HG02973 (cell line): Measurements from ENCODE around the gene MYBL2.

Source experiments
- ATAC-seq: cut with Tn5 transposase; IDR thresholded peaks from one replicate; pipeline ENCODE4 v1.9.1; 2021; ENCODE audit warnings: moderate library complexity; ENCODE audit not compliant: unreplicated experiment

Gene MYBL2

DNA sequence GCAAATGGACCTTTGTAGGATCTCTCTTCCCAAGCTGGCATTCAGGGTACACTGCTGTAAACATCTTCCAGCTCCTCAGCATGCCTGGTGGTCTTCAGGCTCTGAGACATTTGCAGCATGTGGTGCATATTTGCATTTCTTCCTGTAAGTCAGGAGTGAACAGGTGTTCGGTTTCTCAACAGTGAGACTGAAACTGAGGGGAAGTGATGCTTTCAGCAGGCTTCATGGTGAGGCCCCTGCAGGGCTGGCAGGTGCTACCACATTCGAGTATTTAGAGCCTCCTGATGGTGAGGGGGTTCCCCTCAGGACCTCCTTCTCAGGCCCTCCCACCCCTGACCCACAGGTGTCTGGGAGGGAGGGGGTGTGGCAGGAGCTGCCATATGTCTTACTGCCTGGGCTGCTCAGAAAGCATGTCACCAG is 15.1 kb downstream of the MYBL2 start:
- peak; percentile 89 for ATAC-seq

DNA sequence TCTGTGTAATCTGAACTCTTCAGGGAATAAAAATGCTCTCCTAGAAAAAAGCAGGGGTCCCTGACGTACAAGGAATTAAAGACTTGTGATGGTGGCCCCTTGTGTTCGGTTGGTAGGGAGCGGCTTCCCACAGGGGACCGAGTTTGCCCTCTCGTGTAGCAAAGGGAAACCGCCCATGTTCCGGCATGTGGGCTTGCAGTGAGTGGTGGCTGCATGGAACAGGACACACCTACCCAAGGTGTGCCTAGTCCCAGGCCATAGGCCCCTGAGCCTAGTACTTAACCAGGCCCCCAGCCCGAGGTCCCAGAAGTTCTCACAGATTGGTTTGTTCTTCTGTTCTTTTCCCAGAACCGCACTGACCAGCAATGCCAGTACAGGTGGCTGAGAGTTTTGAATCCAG is 15.5 kb downstream of the MYBL2 start:
- peak; percentile 19 for ATAC-seq

DNA sequence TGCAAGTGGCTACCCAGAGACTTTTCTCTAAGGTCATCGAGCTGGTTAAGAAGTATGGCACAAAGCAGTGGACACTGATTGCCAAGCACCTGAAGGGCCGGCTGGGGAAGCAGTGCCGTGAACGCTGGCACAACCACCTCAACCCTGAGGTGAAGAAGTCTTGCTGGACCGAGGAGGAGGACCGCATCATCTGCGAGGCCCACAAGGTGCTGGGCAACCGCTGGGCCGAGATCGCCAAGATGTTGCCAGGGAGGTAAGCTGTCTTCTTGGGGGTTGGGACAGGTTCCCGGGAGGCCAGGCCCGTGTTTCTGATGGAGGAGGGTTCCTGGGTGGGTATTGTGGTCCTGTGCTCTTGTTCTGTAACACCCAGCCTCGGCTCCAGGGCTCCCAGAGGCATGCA is 19.9 kb downstream of the MYBL2 start:
- ATAC-seq = no peak

DNA sequence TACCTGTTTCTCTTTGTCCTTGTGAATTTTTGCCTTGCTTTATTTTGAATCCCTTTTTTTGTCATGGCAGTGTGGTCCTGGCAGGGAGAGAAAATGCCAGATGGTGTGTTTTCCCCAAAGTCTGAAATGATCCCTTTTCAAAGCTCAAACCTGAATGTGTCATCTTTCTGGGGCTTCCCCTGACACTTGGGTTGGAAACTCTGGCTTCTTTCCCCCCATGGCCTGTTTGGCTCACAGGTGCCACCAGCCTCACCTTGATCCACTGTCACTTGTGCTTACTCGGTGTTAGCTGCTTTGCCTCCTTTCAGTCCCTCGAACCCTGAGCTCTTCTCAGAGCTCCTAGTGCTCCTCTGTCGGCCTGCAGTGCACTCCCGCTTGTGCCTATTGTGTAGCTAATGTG is 22.3 kb downstream of the MYBL2 start:
- no peak for ATAC-seq

DNA sequence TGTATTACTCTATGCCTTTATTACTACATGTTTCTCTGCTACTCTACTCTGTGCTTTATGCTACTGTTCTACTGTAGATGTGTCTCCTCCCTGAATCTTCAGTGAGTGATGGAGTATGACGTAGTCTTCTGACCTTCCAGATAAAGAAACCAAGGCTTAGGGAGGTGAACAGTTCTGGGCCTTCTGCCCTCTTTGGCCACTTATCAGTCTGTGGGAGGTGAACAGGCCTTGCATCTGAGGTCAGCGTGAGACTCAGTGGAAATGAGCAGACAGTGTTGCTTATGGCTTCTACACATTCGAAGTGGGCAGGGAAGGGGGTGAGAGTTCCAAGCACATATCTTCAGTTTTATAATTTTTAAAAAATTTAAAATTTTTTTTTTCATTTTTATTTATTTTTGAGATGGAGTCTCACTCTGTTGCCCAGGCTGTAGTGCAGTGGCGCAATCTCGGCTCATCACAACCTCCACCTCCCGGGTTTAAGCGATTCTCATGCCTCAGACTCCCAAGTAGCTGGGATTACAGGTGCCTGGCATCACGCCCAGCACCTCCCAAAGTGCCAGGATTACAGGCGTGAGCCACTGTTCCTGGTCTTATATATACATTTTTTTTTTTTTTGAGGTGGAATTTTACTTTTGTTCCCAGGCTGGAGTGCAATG is 24.2 kb downstream of the MYBL2 start:
- no peak for ATAC-seq

DNA sequence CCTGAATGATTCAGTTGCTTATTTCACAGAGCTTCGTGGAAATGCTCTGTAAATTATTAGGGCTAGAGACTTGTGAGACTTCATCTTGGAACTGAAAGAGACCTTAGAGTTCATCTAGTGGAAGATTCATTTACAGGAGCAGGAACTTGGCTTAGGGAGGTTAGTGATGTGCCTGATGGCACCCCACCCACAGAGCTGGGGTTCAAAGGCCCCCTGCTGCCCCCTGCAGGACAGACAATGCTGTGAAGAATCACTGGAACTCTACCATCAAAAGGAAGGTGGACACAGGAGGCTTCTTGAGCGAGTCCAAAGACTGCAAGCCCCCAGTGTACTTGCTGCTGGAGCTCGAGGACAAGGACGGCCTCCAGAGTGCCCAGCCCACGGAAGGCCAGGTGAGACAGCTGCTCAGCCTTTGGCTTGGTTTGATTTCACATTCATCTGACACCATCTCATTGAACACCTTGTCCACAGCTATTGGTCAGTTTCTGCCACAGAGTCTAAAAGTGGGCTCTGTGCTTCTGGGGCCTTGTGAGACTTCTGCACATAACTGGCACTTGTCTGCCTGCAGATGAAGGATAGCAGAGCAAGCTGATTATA is 25.1 kb downstream of the MYBL2 start:
- ATAC-seq = no peak

DNA sequence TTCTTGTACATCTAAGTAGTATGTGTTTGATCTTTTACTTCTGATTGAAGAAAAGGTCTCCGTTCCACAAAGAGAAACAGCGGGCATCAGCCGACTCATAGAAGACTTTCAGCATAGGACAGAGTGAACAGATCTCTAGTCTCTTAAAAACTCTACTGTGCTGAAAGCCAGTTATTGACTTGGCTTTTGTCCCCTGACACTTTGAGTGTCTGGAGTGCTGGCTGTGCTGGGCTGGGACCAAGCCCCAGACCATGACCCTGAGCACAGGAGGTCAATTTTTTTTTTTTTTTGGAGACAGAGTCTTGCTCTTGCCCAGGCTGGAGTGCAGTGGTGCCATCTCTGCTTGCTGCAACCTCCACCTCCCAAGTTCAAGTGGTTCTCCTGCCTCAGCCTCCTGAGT is 27.8 kb downstream of the MYBL2 start:
- no peak for ATAC-seq

DNA sequence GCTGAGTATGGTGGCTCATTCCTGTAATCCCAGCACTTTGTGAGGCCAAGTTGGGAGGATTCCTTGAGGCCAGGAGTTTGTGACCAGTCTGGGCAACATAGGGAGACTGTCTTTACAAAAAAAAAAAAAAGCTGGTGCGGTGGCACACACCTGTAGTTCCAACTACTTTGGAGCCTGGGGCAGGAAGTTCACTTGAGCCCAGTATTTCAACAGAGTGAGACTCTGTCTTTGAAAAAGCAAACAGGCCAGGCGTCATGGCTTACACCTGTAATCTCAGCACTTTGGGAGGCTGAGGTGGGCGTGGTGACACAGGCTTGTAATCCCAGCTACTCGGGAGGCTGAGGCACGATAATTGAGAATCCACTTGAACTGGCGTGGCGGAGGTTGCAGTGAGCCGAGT is 28.7 kb downstream of the MYBL2 start:
- no peak for ATAC-seq

DNA sequence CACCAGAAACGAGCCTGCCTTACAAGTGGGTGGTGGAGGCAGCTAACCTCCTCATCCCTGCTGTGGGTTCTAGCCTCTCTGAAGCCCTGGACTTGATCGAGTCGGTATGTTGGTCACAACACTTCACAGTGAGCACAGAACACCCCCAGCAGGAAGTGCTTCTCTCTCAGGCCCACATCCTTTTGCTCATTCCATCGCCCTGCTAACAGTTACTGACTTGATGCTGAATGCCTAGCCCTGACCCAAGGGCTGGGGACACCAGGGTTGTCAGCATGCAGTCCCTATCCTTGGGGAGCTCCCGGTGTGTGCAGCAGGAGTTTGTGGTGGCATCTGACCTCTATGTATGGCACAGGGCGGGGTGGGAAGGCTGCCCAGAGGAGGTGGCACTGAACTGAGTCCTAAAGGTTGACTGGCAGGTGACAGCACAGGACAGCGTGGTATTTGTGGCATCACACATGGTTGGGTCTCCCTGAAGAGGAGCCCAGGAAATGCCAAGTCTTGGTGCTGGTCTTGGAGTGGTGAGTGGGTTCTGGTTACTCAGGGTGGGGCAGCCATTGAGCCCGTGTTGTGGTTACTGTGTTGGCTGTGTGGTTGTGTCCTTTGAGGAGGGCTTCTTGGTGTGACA is 33.1 kb downstream of the MYBL2 start:
- ATAC-seq = no peak

DNA sequence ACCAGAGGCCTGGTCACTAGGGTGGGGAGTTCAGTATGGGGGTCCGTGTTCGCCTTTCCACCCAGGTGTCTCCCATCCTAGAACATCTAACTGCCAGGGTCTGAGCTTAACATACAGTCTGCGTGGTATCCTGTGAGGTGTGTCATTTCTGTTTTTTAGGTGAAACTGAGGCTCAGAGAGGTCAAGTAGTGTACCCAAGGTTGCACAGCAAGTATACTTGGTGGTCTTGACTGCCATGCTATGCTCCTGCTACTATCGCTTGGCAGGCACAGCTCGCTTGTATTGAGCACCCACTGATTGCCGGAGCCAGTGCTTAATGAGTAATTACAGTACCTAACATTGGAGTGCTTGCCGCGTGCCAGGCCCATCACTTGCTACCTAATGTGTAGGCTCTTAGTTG is 33.7 kb downstream of the MYBL2 start:
- ATAC-seq = no peak

DNA sequence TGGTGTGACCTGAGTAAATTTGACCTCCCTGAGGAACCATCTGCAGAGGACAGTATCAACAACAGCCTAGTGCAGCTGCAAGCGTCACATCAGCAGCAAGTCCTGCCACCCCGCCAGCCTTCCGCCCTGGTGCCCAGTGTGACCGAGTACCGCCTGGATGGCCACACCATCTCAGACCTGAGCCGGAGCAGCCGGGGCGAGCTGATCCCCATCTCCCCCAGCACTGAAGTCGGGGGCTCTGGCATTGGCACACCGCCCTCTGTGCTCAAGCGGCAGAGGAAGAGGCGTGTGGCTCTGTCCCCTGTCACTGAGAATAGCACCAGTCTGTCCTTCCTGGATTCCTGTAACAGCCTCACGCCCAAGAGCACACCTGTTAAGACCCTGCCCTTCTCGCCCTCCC is 35.6 kb downstream of the MYBL2 start:
- no peak for ATAC-seq

DNA sequence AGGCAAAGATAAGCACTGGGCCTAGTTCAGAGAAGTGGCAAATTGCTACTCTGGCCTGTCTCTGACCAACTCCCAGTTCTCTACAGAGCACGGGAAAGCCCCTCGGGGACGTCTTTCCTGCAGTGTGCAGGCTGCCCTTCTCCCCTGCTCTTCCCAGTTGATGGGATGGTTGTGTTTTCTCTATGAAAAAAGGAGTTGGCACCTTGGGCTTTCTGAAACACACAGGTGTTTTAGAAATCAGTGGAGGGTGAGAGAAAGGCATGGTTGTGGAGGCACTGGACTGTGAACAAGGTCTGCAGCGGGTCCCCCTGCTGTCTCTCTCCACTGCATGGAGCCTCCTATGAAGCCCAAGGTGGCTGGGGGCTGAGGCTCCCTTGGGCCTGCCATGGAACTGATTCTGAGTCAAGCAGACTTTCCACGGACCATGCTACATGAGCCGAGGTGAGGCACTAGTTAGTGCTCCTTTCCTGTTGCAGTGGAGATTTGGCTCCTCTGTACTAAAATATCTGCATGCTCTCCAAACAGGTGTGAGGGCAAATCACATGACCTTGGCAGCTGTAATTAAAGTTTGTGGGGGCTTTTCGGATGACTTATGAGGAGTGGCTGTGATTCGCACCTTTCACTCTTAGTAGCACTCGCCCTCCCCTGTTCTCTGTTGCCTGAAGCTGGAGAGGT is 43.6 kb downstream of the MYBL2 start:
- peak; percentile 56 for ATAC-seq

DNA sequence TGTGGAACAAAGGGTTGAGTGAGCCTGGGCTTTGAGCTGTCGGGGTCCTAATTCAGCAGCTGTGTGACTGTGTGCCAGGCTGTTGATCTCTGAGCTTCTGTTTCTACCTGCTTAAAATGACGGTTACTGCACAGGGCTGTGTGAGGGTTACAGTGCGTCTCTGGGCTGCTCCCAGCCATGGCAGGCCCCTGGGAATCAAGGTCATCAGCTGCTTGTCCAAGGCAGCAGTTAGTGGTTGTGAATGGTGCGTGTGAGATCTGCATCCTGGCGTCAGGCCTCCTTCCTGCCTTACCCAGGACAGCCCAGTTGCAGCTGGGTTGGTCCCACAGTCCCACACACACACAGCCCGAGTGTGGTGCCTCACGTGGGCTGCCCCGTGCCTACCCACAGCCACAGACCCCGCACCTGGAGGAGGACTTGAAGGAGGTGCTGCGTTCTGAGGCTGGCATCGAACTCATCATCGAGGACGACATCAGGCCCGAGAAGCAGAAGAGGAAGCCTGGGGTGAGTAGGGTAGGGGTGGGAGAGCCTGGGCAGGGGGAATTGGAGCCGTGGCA is 44.3 kb downstream of the MYBL2 start:
- no peak for ATAC-seq

DNA sequence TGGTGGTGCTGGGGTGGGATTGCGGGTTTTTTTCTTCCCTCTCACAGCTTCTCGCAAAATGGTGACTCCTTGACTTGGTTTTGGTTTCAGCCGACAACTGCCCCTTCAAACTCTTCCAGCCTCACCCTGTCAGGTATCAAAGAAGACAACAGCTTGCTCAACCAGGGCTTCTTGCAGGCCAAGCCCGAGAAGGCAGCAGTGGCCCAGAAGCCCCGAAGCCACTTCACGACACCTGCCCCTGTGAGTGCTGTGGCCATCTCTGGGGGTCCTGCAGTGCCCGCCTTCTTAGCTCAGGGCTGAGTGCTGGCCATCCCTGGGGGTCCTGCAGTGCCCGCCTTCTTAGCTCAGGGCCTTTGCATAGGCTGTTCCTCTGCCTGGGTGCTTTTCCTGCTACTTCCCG is 48.1 kb downstream of the MYBL2 start:
- no peak for ATAC-seq

DNA sequence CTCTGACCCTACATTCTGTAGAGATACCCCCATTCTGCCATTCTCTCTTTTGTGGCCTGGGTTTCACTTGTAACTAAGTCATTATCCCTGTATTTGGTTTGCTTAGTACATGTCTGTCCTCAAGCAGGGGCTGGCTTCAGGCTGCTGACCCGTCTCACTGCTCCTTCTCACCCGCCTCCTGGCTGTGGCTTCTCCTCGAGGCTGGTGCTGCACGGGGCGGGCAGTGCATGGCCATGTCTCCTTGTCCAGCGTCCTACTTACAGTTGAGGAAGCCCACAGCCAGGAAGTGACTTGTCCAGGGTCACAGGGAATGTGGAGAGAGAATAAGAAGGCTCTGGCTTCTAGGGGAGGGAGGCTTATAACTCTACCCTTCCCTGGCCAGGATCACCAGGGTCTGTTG is 48.6 kb downstream of the MYBL2 start:
- no peak for ATAC-seq

DNA sequence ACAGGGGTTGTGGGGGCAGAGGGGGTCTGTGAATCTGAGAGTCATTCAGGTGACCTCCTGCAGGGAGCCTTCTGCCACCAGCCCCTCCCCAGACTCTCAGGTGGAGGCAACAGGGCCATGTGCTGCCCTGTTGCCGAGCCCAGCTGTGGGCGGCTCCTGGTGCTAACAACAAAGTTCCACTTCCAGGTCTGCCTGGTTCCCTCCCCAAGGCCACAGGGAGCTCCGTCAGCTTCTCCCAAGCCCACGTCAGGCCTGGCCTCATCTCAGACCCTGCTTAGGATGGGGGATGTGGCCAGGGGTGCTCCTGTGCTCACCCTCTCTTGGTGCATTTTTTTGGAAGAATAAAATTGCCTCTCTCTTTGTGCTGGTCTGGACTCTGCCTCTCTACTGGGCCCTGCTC is 49.2 kb downstream of the MYBL2 start:
- no peak for ATAC-seq

DNA sequence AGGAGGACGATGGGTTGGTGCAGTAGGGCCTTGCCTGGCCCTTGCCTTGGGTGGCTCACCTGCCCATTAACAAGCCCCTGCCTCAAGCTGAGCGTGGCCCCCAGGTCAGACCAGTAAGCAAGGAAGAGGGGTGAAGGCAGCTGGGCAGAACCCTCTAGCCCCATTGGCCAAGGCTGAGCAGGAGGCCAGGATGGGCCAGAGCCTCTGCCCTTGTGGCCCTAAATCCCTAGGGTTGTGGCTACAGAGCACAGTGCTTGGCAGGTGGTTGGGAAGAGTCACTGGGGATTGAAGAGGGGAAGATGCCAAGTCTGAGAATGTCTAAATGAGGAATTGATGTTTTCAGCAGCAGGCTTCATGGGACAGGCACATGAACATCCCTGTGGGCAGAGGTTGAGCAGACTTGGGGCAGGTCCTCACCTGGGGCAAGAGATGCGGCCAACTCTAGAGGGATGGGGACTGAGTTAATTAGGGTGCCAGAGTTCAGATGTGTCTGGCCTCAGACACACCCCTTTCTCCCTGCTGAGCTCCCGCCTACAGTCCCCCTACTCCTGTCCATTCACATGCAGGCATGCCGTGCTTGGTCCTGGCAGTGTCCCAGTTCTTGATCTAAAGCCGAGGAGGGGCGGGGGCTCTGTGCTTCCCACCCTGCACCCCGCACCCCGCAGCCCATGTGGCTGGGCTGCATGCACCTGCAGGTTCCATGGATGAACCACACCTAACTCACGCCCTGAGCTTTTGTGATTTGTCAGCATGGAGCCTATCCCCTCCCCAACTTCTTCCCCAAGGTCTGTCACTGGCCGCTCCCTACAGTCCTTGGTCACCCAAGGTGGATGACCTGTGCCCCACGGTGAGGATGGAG is 50.1 kb downstream of the MYBL2 start:
- no peak for ATAC-seq

DNA sequence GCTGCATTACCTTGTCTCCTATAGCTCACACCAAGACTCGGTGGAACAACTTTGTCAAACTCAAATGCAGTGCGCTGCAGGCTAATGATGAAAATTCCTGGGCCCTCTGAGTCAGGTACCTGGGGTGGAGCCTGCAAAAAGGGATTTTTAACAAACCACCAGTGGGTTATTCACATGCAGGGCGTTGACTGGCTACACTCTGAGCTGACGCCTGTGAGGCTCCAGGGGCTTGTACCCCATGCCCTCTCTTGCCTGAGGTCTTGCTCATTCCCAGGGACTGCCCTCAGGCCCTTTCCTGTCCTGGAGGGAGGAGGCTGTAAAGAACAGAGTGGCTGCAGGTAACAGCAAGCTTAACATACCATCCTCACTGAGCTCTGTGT is 50.7 kb downstream of the MYBL2 start:
- no peak for ATAC-seq

DNA sequence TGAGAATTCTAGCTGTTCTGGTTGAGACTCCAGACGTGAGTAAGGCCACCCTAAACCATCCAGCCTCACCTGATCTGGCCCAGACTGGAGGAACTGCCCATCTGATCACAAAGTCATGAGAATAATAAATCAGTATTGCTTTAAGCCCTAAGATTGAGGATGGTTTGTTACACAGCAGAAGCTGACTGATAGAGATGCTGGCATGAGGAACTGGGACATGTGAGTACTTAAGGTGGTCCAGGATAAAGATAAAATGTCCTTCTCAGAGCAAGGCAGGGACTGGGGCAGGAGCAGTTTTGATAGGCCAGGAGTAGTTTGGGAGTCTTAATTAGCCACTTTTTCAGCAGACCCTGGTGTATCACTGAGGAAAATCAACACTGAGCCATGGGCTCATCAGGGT is 53.1 kb downstream of the MYBL2 start:
- no peak for ATAC-seq

DNA sequence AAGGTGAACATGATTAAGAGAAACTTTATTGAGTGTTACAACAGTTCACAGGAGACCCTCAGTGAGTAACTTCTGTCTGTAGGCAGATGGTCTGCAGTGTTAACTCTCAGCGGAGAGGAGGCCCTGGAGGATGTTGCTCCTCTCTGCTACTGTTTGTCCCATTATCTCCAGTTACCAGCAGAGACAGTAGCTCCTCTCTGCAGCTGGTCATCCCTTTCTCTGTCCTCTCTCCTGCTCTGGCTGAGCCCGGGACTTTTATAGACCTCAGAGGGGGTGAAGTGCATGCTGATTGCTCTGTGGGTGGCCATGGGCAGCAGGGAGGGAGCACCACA is 54.1 kb downstream of the MYBL2 start:
- ATAC-seq = no peak
